K562 (cell line): Measurements from ENCODE around the gene MLST8.

Experiments used
- ETV6 ChIP-seq, 3 experiments: fragments of 150-350 bp in 1 of 3; sonication (generic) in 1 of 3; formaldehyde crosslinking in 1 of 3; IDR thresholded peaks; 2 replicates each; pipeline versions ENCODE4 v1.6.1 to v1.8.0; 2014 to 2022; ENCODE audit warnings: borderline replicate concordance in 2 of 3, low read depth in 2 of 3, antibody characterized with exemption in 1 of 3, low read length in 1 of 3, mild to moderate bottlenecking in 1 of 3, missing genetic modification reagents in 1 of 3
- EZH2 ChIP-seq: IDR thresholded peaks from 2 replicates; pipeline ENCODE4 v1.6.1; 2012; ENCODE audit warnings: low read depth, mild to moderate bottlenecking, inconsistent platforms, low read length, borderline replicate concordance
- MAZ ChIP-seq, 2 experiments: fragments of 450-650 bp in 1 of 2; sonication (generic) in 1 of 2; formaldehyde crosslinking; IDR thresholded peaks in 1 of 2; conservative IDR thresholded peaks in 1 of 2; 2 replicates each; pipeline versions ENCODE4 v1.4.0 to v1.5.0; 2020; ENCODE audit warnings: mild to moderate bottlenecking in 1 of 2, missing genetic modification reagents in 1 of 2
- MXI1 ChIP-seq: IDR thresholded peaks from 2 replicates; pipeline ENCODE4 v1.6.1; 2011; ENCODE audit warnings: low read depth, mild to moderate bottlenecking, improper control_type of control experiment, low read length
- PCBP1 ChIP-seq: fragments of 200-400 bp; formaldehyde crosslinking; IDR thresholded peaks from 2 replicates; pipeline ENCODE4 v1.6.1; 2018; ENCODE audit warnings: mild to moderate bottlenecking, low read depth, low read length; ENCODE audit not compliant: poor library complexity, severe bottlenecking
- RCOR1 ChIP-seq, 2 experiments: IDR thresholded peaks; 2 replicates each; pipeline ENCODE4 v1.6.1; 2012; ENCODE audit warnings: low read depth in 2 of 2, low read length in 2 of 2, borderline replicate concordance in 1 of 2, improper control_type of control experiment in 1 of 2
- U2AF2 ChIP-seq: fragments of 200-400 bp; formaldehyde crosslinking; optimal IDR thresholded peaks from 2 replicates; pipeline ENCODE3; 2017; ENCODE audit warnings: low read depth, mild to moderate bottlenecking, low read length
- ZNF253 ChIP-seq: fragments of 250-450 bp; sonication (Bioruptor Pico); conservative IDR thresholded peaks from 2 replicates; pipeline ENCODE4 v1.6.1; 2021; ENCODE audit warnings: mild to moderate bottlenecking
- ZNF644 ChIP-seq: fragments of 200-800 bp; sonication (Bioruptor generic); IDR thresholded peaks from 2 replicates; pipeline ENCODE4 v1.6.1; 2016; ENCODE audit warnings: low read depth, missing genetic modification characterization, missing compliant biosample characterization
- TF ChIP-seq, protein P1 (sequence below): IDR thresholded peaks from 3 replicates; pipeline ENCODE4 v1.6.1; 2011; ENCODE audit warnings: borderline replicate concordance, mild to moderate bottlenecking; ENCODE audit not compliant: insufficient read length, insufficient read depth

DNA sequence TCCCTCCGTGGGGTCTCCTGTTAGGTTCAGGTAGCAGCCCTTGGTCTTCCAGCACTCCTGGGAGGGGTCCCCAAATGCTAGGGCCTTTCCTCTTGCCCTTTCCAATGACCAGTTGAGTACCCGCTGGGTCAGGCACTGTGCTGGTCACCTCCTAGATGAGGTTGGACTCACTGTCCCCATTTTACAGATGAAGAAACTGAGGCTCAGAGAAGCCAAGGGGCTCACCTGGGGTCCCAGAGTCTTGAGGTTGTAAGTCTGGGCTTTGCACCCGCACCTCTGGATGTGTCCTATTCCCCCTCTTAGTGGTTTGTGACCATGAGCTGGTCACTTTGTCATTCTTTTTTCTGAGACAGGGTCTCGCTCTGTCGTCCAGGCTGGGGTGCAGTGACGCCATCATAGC is 7.5 kb upstream of the MLST8 start:
- no peak for TF ChIP-seq ZNF644 (tag)
- no peak for TF ChIP-seq U2AF2
- TF ChIP-seq, protein P1, sequence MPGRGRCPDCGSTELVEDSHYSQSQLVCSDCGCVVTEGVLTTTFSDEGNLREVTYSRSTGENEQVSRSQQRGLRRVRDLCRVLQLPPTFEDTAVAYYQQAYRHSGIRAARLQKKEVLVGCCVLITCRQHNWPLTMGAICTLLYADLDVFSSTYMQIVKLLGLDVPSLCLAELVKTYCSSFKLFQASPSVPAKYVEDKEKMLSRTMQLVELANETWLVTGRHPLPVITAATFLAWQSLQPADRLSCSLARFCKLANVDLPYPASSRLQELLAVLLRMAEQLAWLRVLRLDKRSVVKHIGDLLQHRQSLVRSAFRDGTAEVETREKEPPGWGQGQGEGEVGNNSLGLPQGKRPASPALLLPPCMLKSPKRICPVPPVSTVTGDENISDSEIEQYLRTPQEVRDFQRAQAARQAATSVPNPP: no peak
- TF ChIP-seq MAZ (CRISPR knock-in tag; conservative IDR thresholded peaks at IDR 0.05 in 1 of 2, IDR thresholded peaks at IDR 0.05 in 1 of 2): no peak
- TF ChIP-seq MXI1: no peak
- TF ChIP-seq ETV6 (IDR thresholded peaks at IDR 0.05; ENCODE audit: borderline replicate concordance in 1 of 2, low read depth in 2 of 2, low read length in 1 of 2): no peak
- TF ChIP-seq ETV6 (CRISPR knock-in tag; IDR thresholded peaks at IDR 0.05; ENCODE audit: borderline replicate concordance): no peak
- peak in 1 of 2 experiments; percentile 67; a peak in 3 of 4 replicates for TF ChIP-seq RCOR1 (IDR thresholded peaks at IDR 0.05; ENCODE audit: borderline replicate concordance in 1 of 2, low read depth in 2 of 2, low read length in 2 of 2)
- TF ChIP-seq ZNF253: no peak
- no peak for TF ChIP-seq EZH2
- no peak for TF ChIP-seq PCBP1
